Stimulated activated CD4-positive, alpha-beta T cell treated with anti-CD3 and anti-CD28 coated beads, Interleukin-2, amount 100 ng/mL, for 4 hours (primary cell): ENCODE results near the gene HDAC4.

Experiments
- DNase-seq: peaks from one replicate; pipeline ENCODE4 v3.0.0-alpha.2; 2020; ENCODE audit warnings: low read depth

The HDAC4 gene

DNA sequence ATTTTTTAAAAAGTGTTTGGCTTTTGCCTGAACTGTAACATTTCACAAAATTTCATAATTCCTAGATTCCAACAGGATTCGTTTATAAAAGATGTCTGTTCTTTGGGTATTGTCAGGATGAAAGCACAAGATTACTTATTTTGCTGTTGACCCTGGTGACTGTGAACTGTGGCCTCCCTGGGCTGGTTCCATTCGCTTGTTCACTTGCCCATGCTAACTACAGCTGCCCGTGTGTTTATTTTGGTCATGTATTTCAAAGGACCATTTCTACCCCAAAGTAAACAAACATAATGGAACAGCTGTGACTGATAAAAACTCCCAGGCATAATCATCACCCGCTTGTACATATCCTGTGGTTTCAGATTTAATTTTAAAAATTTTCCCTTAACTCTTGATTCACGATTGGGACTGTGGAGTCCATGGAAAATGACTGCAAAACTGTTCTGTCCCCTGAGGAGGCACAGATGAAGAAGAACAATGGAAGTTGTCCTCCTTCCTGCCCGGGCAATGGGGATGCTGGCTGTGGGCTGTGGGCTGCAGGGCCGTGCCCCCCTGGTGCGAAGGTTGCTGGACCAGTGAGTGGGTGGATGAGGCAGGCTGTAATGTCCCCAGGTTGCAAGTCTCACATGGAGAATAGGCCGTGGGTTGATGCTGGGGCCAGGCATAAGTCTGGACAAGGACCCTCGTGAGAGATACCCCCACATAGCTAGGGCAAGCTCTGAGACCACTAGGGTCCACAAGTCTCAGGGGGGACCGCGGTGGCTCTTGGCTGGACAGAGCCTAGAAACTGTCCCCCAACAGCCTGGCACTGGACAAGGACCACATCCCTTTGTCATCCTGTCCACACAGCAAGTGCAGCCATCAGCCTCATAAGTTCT lies 28.9 kb upstream of the HDAC4 start:
- no peak for DNase-seq

DNA sequence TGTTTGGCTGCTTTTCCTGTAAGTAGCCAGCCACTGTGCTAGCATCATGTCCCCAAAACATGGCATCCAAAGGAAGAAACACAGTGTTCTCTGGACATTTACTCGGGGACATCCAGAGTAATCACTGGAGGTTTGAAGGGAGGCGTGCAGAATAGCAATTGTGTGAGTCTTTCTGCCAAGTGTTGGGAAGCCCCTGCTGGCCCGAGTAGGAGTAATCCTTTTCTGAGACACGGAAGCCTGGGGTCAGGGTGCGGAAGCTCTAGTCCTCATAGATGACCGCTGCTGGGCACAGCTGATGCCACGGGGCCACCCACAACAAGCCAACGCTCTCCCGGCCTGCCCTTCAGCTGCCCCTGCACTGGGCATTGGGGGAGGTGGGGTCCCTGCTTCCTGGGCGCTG lies 24.8 kb upstream of the HDAC4 start:
- DNase-seq, result no peak

DNA sequence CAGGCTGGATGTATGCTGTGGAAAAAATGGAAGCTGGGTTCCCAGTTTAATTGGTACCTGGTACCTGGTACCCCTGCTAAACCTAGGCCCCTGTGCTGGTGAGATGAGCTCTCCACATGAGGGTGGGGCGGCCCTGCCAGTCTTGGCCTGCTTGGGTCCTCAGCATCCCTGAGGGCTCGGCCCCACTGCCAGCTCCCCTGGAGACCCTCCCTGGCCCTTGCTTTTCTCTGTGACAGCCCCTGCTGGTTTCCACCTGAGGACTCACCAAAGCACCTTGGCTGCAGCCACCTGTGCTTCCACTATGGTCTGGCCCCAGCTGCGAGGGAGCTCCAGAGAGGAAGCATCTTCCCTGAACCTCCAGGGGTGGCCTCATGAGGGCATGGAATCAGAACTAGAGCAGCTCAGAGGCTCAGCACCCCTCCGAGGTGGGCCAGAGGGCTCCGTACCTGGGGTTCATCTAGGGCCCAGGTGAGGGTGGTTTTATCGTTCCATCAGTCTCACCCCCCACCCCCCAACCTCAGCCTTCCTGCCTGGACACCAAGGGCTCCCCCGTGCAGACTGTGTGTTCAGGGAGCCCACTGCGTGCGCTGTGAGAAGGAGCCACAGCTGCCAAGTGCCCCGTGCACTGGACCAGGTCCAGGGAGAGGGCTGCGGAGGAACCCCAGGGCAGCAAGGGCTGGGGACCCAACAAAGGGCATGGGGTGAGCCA lies 23.7 kb upstream of the HDAC4 start:
- no peak for DNase-seq

DNA sequence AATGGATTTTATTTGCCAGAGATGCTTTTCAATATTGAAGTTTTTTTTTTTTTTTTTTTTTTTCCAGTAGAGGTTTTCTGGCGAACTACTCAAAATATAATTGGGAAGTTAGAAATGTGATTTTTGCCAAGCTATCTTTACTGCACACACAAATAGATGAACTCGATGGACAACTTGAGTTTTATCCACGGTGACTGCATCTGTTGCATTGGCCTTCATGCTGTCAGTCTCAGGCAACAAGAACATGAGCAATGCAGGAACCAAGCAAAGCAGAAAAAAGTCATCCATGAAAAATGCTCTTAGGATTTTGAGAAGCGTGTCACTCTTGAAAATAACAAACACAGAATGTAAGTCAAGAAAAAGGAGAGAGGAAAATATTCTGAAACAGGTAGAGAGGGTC lies 22.7 kb upstream of the HDAC4 start:
- DNase-seq, result no peak

DNA sequence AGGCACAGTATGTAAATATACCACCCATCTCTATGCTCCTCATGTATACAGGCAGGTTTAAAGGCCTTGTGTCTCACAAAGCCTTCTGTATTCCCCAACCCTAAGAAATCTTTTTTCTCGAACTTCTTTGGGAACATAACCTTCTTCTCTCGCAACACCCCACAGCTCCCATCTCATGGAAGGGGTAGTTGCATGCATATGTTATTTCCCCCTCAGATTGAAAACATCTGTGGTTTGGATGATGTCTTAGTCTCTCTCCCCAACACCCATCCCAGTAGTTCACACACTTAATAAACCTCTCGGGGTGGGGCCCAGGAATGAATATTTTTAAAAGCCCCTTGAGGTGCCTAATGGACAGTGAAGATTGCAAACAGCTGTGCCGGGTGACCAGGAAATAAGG lies 21.0 kb upstream of the HDAC4 start:
- DNase-seq, result no peak

DNA sequence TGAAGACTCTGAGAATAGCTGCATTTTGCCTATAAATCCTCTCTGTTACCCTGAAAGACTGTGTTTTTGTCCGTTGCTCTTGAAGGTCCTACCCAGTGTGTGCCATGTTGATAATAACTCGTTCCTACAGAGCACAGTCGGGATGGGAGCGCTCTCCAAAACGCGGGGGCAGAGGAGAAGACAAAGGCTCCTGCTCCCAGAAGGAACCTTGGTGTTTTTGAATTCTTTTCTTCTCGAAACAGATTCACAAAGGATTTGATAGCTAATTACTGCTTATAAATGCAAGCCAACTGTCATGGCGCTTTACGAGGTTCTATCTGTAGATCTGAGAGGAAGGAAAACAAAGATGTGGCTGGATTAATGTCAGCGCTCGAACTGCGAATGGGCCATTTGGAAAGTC lies 19.3 kb upstream of the HDAC4 start:
- DNase-seq, result no peak

DNA sequence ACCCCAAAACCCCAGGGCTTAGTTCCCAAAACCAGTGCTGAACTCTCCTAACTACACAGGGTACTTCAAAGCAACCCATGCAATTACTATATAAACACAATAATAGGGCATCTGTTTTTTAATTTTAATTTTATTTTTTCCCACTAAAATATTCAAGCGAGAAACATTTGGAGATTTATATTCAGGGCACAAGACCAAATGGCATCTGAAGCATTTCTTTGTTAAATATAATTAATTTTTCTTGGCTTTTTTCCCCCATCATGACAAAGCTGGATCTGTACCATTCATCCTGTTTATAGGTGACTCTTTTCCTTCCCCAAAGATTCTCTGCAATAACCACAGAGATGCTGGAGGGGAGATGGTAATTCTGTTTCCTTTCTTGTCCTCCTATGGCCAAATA lies 18.1 kb upstream of the HDAC4 start:
- no peak for DNase-seq

DNA sequence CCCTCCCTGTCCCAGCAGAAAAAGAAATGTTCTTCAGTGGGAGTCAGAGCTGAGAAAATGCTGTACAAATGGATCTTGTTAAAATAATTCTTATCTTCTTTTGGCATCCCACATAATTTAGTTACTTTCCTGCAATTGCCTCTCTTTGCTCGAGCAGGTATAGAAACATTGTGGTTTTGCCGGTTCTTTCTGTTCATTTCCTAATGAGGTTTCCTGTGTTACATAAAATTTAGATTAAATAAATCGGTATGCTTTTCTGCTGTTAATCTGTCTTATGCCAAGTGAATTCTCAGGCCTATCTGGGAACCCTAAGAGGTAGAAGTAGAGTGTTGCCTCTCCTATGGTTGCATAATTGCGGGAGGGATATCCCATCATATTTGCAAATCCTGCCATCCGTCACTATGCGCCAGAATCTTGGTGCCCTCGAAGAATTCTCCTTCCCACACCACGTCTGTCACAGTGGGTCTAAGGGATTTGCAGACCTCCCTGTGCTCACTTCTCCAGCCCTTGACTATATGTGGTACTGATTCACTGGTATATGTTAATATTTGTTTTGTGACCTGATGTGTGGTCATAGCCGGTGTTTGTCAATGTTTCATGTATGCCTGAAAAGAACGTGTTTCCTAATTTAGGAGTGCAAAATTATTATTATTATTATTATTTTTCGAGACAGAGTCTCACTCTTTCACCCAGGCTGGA lies 12.2 kb upstream of the HDAC4 start:
- DNase-seq, result no peak

DNA sequence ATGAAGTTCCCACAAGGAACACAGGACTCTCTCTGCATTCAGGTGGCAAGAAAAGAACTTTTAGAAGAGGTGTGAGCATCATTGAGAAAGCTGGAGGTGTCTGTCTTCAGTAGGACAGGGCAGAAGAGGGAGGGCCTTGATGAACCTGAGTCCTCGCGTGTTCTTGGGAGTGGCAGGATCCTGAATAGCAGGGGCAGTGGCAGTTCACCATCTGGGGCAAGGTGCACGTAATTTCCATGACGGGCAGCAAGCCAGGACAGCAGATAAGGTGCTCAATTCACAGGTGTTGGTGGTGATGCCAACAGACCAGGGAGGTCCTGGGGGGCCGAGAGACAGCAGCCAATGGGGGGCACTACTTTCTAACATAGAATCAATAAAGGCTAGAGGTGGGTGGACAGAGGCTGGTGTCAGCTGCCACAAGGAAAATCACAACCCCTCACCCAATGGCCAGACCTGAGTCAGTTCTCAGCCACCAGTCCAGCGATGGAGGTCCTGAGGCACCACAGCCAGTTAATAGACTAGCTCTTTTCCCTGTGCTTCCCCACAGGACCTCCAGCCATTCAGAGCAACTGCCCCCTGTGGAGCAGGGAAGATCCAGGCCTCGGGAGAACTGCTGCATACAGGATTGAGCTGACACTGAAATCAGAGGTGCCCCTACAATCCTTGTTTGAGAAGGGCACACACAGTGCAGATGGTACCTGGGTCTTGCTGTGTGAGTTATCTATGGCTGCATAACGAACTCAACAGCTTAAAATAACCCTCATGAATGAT lies 10.9 kb upstream of the HDAC4 start:
- no peak for DNase-seq

DNA sequence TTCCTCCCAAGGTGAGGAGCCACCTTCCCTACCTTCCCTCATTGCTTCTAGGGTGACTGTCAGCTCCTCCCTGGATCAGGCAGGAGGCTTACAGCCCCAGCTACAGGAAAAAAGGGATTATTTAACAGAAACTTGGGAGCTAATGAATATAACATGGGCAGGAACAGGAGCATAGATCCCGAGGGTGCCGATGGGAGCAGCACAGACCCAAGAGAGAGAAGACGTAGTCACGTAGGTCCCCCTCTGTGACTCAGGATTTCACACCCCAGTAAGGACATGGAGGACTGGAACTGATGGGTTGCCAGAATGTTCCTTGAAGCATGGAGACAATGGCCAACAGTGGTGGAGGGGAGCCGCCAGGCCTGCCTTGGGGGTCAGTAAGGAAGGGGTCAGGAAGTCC lies 10.3 kb upstream of the HDAC4 start:
- DNase-seq, result no peak

DNA sequence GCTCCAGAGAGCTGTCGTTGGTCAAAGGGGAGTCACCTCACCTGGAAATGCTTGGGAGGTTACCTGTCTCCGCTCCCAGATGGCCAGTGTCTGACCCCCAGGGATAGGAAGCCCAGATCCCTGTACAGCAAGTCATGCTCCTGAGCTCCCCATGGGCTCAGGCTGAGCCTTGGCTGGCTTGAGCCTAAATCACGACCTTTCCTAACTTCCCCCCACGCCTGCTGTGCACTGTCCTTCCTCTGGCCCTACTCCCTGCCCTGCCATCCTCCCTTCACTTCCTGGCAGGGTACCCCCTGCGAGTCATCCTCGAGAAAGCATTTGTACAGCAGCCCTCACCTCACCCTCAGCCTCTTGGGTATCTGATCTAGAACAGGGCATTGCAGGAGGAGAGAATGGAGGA lies 9.2 kb upstream of the HDAC4 start:
- no peak for DNase-seq

DNA sequence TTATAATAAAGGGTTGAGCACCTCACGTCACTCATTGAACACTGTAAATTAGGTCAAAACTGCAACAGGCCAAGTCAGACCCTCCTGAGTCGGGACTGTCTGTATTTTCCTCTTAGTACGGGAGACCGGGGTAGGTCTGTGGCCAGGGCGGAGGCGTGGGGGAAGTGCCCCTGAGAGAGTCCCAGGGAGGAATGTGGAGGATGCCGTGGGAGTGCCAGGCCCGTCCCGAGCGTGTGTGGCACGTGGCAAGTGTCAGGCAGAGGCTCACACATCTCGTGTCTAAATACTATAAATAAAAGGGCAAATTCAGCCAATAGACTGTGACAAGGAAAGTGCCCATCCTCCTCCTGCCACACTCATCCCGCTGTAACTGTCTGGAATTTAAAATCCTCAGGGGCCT lies 6.3 kb upstream of the HDAC4 start:
- no peak for DNase-seq

DNA sequence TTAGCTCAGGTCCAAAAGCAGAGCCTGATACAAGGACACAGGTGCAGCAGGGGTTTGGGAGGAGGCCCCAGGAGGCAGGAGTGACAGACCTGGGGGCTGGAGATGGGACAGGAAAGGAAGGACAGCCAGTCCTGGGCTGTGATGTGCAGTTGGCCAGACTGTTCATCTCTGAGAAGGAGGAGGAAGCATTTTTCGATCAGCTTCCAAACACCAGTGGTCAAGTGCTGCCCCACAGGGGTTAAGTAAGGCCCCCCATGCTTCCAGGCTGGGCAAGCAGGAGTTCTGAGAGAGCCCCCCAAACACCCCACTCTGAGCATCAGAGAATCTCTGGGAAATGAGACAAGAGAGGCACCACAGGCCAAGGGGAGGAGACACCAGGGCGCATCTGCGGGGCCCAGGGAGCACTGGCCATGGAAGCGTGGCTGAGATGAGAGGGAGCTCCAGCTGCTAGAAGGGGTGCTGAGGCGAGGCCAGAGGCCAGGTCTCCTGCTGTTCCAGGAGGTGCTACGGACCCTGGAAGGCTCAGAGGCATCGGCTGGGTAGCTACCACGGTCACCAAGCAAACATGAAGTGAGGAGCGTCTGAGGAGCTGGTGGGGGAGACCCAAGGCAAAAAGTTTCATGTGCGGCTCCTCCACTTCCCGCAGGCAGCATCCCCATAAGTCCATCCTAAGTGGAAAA lies 5.6 kb upstream of the HDAC4 start:
- DNase-seq, result no peak

DNA sequence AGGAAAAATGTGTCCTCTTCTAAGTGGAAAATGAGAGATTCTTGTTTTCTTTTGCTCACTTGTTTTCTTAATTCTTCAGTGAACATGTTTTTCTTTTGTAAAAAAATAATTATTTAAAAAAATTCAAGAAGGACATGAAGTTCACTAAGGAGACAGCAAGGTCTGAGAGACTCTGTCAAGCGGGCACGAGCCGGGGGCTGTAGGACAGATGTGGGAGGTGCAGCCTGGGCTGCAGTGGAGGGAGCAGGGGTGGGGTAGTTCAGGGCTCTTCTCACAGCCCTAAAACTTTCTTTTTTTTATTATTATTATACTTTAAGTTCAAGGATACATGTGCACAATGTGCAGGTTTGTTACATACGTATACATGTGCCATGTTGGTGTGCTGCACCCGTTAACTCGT lies 4.3 kb upstream of the HDAC4 start:
- DNase-seq, result no peak

DNA sequence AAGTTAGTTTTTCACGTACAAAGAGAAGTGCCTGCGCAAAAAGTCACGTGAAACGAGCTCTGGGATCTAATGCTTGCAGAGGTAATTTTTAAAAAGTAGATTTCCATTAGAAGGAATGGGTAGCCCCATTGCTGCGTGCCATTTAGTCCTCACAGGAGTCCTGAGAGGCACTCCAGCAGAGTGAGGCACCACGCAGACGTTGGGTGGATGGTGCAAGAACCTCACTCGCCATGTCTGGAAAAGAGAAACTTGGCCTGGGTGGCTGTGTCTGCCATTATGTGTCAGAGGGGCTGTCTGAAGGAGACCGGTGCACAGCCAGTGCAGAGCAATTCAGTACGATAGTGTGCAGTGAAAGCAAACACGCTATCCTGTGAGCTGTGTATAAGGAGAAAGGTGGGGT lies 1.8 kb upstream of the HDAC4 start:
- DNase-seq, result no peak

DNA sequence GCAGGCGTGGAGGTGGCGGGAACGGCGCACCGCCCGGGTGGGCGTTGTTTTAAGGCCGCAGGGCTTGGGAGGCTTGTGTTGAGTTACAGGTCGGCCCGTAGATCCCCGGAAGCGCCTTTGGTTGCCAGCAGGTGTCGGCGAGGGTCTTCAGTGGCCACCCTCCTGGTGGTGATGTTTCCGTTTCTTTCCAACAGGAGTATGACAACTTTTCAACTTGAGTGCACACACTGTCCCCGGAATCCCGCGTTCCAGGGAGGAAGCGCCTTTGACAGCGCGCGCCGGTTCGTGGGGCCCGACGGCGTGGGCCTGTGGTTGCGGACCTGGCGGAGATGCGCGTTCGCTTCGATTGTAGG lies 1.0 kb upstream of the HDAC4 start:
- peak; percentile 18 for DNase-seq

DNA sequence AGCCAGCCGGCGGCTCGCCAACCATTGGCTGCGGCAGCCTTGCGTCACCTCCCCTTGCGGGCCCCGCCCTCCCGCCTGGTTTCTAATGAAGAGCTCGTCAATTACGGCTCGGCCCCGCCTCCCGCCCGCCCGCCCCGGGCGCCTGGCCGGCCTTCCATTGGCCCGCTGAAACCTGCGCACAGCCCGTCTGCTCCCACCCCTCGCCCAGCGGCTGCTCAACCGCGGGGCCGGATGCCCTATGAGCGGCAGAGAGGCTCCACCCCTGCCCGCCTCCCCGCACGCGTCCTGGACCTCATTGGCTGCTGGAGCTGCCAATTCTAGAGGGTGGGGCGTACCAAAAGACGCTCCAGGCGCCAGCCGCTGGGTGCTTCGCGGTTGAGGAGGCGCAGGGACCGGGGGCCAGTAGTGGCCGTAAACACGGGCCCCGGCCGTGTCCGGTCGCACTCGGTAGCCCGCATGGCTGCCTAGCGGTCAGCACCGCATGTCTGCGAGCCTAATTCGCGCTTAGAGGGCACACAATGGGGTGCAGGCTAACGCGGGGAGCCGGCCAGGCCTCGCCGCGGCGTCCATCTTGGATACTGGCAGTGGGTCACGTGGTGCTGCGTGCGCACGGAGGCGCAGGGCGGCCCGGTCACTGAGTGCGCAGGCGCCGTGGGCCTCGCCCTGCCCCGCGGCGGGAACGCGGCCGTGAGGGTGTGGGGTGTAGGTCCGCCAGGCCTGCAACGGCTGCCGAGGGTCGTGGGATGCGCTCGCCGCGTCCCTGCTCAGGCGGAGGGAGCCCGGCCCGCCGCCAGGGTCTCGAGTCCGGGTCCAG lies 454 bp upstream of the HDAC4 start:
- peak; percentile 99 for DNase-seq

DNA sequence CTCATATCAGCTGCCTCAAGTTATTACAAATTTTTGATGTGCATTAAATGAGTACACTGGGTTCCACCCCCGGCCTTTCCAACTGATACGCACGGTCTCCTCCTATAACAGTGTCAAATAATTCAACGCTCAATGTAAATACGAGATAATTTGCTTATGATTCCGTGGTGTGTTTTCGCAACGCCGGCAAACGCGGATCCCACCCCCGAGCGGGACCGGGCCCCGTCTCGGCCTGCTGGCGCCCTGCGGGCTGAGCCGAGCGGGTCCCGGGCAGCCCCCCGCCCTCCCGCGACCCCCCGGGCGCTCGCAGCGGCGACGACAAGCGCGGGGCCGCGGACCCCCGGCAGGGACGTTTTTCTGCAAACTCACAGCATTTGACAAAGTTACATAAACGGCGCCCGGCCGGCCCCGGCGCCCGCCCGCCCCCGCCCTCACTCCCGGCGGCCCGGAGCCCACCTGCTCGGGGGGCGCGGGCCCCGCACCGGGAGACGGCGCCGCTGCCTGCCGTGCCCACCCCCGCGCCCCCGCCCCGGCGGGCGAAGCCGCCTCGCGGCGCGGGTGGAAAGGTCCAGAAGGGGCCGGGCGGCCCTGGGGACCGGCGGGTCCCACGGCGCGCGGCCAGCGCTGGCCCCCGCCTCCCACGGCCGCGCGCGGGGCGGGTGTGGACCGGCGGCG lies 762 bp downstream of the HDAC4 start:
- no peak for DNase-seq

DNA sequence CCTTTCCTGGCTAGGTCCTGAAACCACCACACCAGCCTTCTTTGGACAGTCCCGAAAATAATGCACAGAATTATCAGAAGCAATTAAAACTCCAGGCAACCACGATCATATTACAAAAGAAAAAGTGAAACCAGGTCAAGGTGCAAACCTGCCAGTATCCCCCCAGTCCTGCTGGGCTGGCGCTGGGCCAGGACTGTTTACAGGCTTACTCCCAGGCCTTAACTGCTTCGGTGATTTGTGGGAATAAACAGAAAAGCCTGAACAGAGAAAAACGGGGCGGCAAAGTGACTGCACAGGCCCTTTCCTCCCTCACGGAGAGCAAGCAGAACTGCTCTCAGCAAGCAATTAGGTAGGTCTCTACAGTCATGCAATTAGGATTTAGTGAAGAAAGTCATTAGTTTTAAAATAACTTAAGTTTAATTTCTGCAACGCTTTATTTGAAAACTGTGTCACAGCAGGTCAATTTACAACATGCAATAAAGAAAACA lies 1.3 kb downstream of the HDAC4 start:
- DNase-seq, result no peak

DNA sequence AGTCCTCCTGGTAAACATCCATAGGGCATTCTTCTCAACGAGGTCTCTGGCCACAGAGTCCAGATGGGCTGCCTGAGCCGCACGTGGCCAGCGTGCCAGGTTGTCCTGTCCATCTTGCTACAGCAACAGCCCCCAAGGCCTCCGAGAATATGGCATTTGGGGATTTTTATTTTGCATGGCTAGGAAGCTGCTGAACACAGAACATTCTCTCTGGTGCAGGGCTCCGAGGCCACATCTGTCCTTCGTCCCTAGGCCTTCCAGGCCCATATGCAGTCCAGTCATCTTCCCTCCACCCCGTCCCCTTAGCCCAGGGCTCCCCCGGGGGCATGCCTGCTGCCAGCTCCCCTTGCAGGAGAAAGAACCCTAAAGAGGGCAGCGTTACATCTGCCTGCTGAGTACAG lies 2.3 kb downstream of the HDAC4 start:
- no peak for DNase-seq
